ENCODE results near the gene S100B. TPM values are rescaled to one million over a fixed set of nuclear protein-coding genes. Genes with fewer than 3 reads are reported as not detected.

S100B gene
- total and polyA plus RNA-seq, 2 of the 13 experiments (the other 11 are each of a cell fraction or from before 2014, with no cell fraction given), result not detected

DNA sequence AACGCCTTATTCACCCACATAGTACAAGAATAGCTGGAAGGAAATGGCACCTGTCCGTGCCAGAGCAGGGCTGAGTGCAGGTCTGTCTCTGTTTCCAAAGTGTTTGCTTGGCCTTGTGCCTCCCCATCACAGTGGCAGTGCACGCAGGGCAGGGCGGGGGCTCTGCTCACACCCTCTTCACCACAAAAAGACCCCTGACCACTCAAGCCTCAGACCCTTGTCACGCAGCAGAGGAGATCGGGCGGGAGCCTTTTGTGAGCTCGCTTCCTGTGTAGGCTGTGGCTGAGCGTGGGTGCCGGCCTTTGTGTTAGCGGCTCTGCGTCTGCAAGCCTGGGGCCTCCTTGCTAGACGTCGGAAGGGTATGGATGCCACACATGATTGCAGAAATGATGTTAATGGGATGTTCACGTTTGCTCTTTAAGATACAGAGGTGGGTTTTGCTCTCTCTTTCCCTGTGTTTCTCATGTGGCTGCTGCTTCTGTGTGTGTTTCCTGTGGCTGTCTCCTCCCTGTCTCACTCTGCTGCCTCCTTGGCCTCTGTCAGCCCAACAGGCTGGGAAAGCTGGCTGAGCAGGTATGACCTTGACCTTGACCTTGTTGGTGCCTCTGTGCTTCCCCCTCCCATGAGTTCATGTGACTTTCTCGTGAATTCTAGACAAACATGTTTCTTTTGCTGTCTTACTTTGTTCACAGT, 45.4 kb downstream of the S100B start (continued):
- TF ChIP-seq ZFP90 (CRISPR knock-in tag; IDR thresholded peaks at IDR 0.05; ENCODE audit: borderline replicate concordance) (no peak), NR2F2 (IDR thresholded peaks at IDR 0.05; ENCODE audit: borderline replicate concordance, low read depth) (peak; percentile 58; the same call in 1 of the 2 replicates), TBL1XR1 (IDR thresholded peaks at IDR 0.05; ENCODE audit: borderline replicate concordance, low read length, partially characterized antibody) (peak; percentile 32), ZBTB26 (CRISPR knock-in tag; IDR thresholded peaks at IDR 0.05; ENCODE audit: borderline replicate concordance) (0 out of 2 replicates have a peak, but pooled peaks have one; percentile 34), MYC (CRISPR knock-in tag; IDR thresholded peaks at IDR 0.05; ENCODE audit: borderline replicate concordance) (no peak), THAP9 (CRISPR knock-in tag; IDR thresholded peaks at IDR 0.05; ENCODE audit: borderline replicate concordance) (no peak), MBD4 (IDR thresholded peaks at IDR 0.05; ENCODE audit: borderline replicate concordance, low read length) (no peak), SYNCRIP (IDR thresholded peaks at IDR 0.05; ENCODE audit: insufficient read depth, low read depth, low read length) (no peak), ATM (IDR thresholded peaks at IDR 0.05; ENCODE audit: borderline replicate concordance) (no peak), FOSL2 (CRISPR knock-in tag; IDR thresholded peaks at IDR 0.05) (peak; percentile 32; the same call in 1 of the 2 replicates), FOXO1 (CRISPR knock-in tag; IDR thresholded peaks at IDR 0.05) (0 out of 2 replicates have a peak, but pooled peaks have one; percentile 31), ZNF292 (CRISPR knock-in tag; IDR thresholded peaks at IDR 0.05; ENCODE audit: borderline replicate concordance, low read depth) (no peak), ZNF205 (CRISPR knock-in tag; IDR thresholded peaks at IDR 0.05) (no peak), CREBL2 (CRISPR knock-in tag; IDR thresholded peaks at IDR 0.05; ENCODE audit: borderline replicate concordance) (no peak), ESRRA (CRISPR knock-in tag; IDR thresholded peaks at IDR 0.05; ENCODE audit: low read depth) (peak; percentile 87), NCOA2 (CRISPR knock-in tag; IDR thresholded peaks at IDR 0.05) (peak; percentile 71), RARA (CRISPR knock-in tag; IDR thresholded peaks at IDR 0.05) (peak; percentile 95), HNF1A (IDR thresholded peaks at IDR 0.05; ENCODE audit: low read depth) (no peak), HNF1A (CRISPR knock-in tag; IDR thresholded peaks at IDR 0.05; ENCODE audit: borderline replicate concordance) (no peak), ZNF790 (CRISPR knock-in tag; IDR thresholded peaks at IDR 0.05; ENCODE audit: borderline replicate concordance) (no peak)
- TF ChIP-seq, protein P1, sequence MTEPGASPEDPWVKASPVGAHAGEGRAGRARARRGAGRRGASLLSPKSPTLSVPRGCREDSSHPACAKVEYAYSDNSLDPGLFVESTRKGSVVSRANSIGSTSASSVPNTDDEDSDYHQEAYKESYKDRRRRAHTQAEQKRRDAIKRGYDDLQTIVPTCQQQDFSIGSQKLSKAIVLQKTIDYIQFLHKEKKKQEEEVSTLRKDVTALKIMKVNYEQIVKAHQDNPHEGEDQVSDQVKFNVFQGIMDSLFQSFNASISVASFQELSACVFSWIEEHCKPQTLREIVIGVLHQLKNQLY (CRISPR knock-in tag; IDR thresholded peaks at IDR 0.05), result peak; percentile 97

Data from HepG2 (cell line).